ENCODE results near the gene MED16.

The MED16 gene

GRCh38 chr19:902446-903226, 9.6 kb upstream of the MED16 start:
- peak overlapping the region; percentile 59 for H3K27ac ChIP-seq
- no peak for DNase-seq (ENCODE audit: low spot score)
- TF ChIP-seq CTCF (conservative IDR thresholded peaks at IDR 0.05; ENCODE audit: low read depth) = no peak
- ChIA-PET CTCF (interaction anchor here (0.6 to 0.7 kb wide), 3 partner anchors 19 to 54 kb away, joined by 4 to 5 read pairs (median 5); no protein-coding TSS in a partner anchor), POLR2A (ENCODE audit: low non-redundant PET) (no interaction called here)

GRCh38 chr19:902093-902370, 9.0 kb upstream of the MED16 start:
- H3K27ac ChIP-seq = peak overlapping the region; percentile 59
- no peak for DNase-seq (ENCODE audit: low spot score)
- no peak for TF ChIP-seq CTCF (conservative IDR thresholded peaks at IDR 0.05; ENCODE audit: low read depth)
- ChIA-PET POLR2A (ENCODE audit: low non-redundant PET) (interaction anchor here (0.6 kb wide), 1 partner anchor 8 kb away, joined by 3 read pairs; no protein-coding TSS in a partner anchor), CTCF (interaction anchor here (0.6 kb wide), 1 partner anchor 38 kb away, joined by 5 read pairs; no protein-coding TSS in a partner anchor)

- CTCF ChIA-PET = interaction anchor here (0.6 kb wide), 1 partner anchor 37 kb away, joined by 5 read pairs; no protein-coding TSS in a partner anchor
- POLR2A ChIA-PET (ENCODE audit: low non-redundant PET) = interaction anchor here (0.6 kb wide), 1 partner anchor 9 kb away, joined by 3 read pairs; no protein-coding TSS in a partner anchor
- H3K27ac ChIP-seq = peak overlapping the region; percentile 59
- TF ChIP-seq CTCF (conservative IDR thresholded peaks at IDR 0.05; ENCODE audit: low read depth) = no peak
- DNase-seq (ENCODE audit: low spot score) = no peak
Measured at GRCh38 chr19:901216-902092, 8.5 kb upstream of the MED16 start.

- DNase-seq (ENCODE audit: low spot score) = peak; percentile 82
- TF ChIP-seq CTCF (conservative IDR thresholded peaks at IDR 0.05; ENCODE audit: low read depth) = no peak
- H3K27ac ChIP-seq = peak overlapping the region; percentile 59
- ChIA-PET CTCF (no interaction called here), POLR2A (ENCODE audit: low non-redundant PET) (no interaction called here)
Measured at GRCh38 chr19:900302-901111, 7.5 kb upstream of the MED16 start.

- no peak for DNase-seq (ENCODE audit: low spot score)
- H3K27ac ChIP-seq = peak overlapping the region; percentile 59
- ChIA-PET CTCF (no interaction called here), POLR2A (ENCODE audit: low non-redundant PET) (no interaction called here)
- TF ChIP-seq CTCF (conservative IDR thresholded peaks at IDR 0.05; ENCODE audit: low read depth) = no peak
Measured at GRCh38 chr19:900043-900301, 7.0 kb upstream of the MED16 start.
